ENCODE results near the gene APOBEC3B. TPM values are rescaled to one million over a fixed set of nuclear protein-coding genes. Genes with fewer than 3 reads are reported as not detected.
"Not testable (repeated sequence)": the region's sequence is repeated elsewhere in the genome, so short reads cannot be mapped to it uniquely, and the experiment has no call there.

Gene APOBEC3B
- total RNA-seq, 1 donor from 2014 or later: not detected

- no peak for TF ChIP-seq CTCF (IDR thresholded peaks at IDR 0.05; ENCODE audit: insufficient read depth, low read length, severe bottlenecking)
- DNase-seq (ENCODE audit: low read depth) (no peak), FAIRE-seq (peak; percentile 13)
- Histone ChIP-seq H3K36me3 (ENCODE audit: control insufficient read depth, insufficient read depth, low read length) (no peaks in the 10 kb centered on the region), H3K4me3 (ENCODE audit: low read depth, low read length) (no peak overlapping the region), H3K27me3 (ENCODE audit: control insufficient read depth, insufficient read depth, low read length) (peaks cover 10% of the 10 kb centered on the region)
Measured at GRCh38 chr22:38943201-38943600, 38.9 kb upstream of the APOBEC3B start.

GRCh38 chr22:38943882-38944281, 38.3 kb upstream of the APOBEC3B start:
- FAIRE-seq: no peak
- DNase-seq (ENCODE audit: low read depth): no peak
- Histone ChIP-seq H3K36me3 (ENCODE audit: control insufficient read depth, insufficient read depth, low read length) (no peaks in the 10 kb centered on the region), H3K27me3 (ENCODE audit: control insufficient read depth, insufficient read depth, low read length) (peaks cover 10% of the 10 kb centered on the region), H3K4me3 (ENCODE audit: low read depth, low read length) (no peak overlapping the region)
- no peak for TF ChIP-seq CTCF (IDR thresholded peaks at IDR 0.05; ENCODE audit: insufficient read depth, low read length, severe bottlenecking)

GRCh38 chr22:38944653-38945052, 37.5 kb upstream of the APOBEC3B start:
- H3K36me3 ChIP-seq (ENCODE audit: control insufficient read depth, insufficient read depth, low read length): no peaks in the 10 kb centered on the region
- TF ChIP-seq CTCF (IDR thresholded peaks at IDR 0.05; ENCODE audit: insufficient read depth, low read length, severe bottlenecking): no peak
- no peak for DNase-seq (ENCODE audit: low read depth)
- H3K27me3 ChIP-seq (ENCODE audit: control insufficient read depth, insufficient read depth, low read length): peaks cover 10% of the 10 kb centered on the region
- no peak for FAIRE-seq
- H3K4me3 ChIP-seq (ENCODE audit: low read depth, low read length): no peak overlapping the region

GRCh38 chr22:38945706-38946338, 36.3 kb upstream of the APOBEC3B start:
- not testable (repeated sequence) for FAIRE-seq; DNase-seq (ENCODE audit: low read depth); H3K36me3 ChIP-seq (ENCODE audit: control insufficient read depth, insufficient read depth, low read length); H3K4me3 ChIP-seq (ENCODE audit: low read depth, low read length); H3K27me3 ChIP-seq (ENCODE audit: control insufficient read depth, insufficient read depth, low read length)

GRCh38 chr22:38946771-38947170, 35.4 kb upstream of the APOBEC3B start:
- H3K4me3 ChIP-seq (ENCODE audit: low read depth, low read length): no peak overlapping the region
- TF ChIP-seq CTCF (IDR thresholded peaks at IDR 0.05; ENCODE audit: insufficient read depth, low read length, severe bottlenecking): no peak
- H3K36me3 ChIP-seq (ENCODE audit: control insufficient read depth, insufficient read depth, low read length): no peaks in the 10 kb centered on the region
- no peak for FAIRE-seq
- peaks cover 10% of the 10 kb centered on the region for H3K27me3 ChIP-seq (ENCODE audit: control insufficient read depth, insufficient read depth, low read length)
- no peak for DNase-seq (ENCODE audit: low read depth)

DNA sequence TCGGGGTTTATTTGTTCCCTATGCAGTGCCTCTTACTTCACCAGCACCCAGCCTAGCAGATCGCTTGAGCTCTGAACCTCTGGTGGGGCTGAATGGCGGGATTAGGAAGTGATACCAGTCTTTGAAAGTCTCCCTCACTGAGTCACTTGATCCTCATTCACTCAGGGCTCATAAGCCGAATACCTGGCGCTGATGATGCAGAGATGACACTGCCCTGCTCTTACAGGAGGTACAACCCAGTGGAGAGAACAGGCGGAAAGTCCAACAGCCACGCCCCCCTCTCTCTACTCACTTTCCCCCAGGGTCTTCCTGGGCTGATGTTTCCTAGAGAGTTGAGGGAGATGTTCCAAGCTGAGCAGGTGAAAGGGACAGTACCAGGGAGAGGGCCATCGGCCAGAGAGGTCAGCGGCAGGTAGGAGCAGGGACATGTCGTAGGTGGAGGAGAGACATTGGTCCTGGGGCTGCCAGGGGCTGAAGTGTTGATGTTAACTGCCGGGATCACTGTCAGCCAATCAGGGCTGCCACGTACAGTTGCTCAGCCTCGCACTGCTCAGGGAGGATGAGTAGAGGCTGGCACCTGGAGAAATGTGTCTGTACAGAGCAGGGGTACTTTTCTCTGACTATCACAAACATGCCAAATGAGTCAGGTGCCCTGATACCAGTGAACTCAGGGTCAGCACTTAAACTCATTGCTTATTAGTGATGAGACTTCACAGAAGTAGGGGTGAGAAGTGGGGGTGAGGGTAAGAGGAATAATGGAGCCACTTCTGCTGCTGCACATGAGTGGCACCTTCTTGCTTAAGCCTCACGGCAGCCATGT, 34.6 kb upstream of the APOBEC3B start:
- Histone ChIP-seq H3K4me3 (ENCODE audit: low read depth, low read length) (no peak overlapping the region), H3K36me3 (ENCODE audit: control insufficient read depth, insufficient read depth, low read length) (no peaks in the 10 kb centered on the region), H3K27me3 (ENCODE audit: control insufficient read depth, insufficient read depth, low read length) (peaks cover 12% of the 10 kb centered on the region)
- FAIRE-seq (no peak), DNase-seq (ENCODE audit: low read depth) (no peak)
- no peak for TF ChIP-seq CTCF (IDR thresholded peaks at IDR 0.05; ENCODE audit: insufficient read depth, low read length, severe bottlenecking)

Data from bronchial epithelial cell (primary cell).